Activated CD8-positive, alpha-beta memory T cell treated with anti-CD3 and anti-CD28 coated beads, Interleukin-2, amount 50 U/mL, for 24 hours (primary cell): ENCODE results near the gene CLCN7.
"Not testable (repeated sequence)": the region's sequence is repeated elsewhere in the genome, so short reads cannot be mapped to it uniquely, and the experiment has no call there.

Source experiments
- DNase-seq: peaks from one replicate; pipeline ENCODE4 v3.0.0-alpha.2; 2020; ENCODE audit errors: extremely low read depth

Gene CLCN7

DNA sequence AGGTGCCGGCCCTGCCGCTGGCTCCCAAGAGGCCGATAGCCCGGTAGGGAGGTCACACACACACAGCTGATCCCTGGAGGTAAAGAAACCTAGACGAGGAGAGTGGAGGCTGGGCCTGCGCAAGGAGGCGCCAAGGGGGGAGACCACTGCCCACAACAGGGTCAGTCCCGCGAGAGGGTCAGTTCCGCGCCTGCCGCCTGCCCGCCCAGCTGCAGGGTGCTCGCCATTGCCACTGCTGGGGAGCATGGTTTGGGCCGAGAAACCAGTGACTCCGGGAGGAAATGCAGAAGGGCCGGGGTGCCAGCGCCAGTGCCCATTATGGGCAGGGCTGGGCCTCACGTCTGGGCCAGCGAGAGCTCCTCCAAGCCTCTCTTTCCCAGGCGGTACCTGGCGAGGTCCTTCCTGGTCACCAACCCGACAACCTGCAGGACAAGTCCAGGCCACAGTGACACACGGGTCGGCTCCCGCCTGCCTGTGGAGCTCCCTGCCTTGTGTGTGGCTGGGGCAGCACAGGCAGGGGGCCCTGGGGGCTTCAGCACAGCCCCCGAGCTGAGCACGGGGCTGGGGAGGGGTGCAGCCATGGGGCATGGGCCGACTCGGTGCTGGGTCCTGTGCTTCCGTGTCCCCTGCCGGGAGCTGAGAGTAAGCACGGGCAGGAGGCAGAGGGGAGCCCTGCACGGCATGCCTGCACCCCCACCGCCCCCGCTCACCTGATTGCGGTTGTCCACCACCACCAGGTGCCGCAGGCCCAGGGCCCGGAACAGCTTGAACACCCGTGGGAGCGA is 28.3 kb downstream of the CLCN7 start:
- DNase-seq: no peak

DNA sequence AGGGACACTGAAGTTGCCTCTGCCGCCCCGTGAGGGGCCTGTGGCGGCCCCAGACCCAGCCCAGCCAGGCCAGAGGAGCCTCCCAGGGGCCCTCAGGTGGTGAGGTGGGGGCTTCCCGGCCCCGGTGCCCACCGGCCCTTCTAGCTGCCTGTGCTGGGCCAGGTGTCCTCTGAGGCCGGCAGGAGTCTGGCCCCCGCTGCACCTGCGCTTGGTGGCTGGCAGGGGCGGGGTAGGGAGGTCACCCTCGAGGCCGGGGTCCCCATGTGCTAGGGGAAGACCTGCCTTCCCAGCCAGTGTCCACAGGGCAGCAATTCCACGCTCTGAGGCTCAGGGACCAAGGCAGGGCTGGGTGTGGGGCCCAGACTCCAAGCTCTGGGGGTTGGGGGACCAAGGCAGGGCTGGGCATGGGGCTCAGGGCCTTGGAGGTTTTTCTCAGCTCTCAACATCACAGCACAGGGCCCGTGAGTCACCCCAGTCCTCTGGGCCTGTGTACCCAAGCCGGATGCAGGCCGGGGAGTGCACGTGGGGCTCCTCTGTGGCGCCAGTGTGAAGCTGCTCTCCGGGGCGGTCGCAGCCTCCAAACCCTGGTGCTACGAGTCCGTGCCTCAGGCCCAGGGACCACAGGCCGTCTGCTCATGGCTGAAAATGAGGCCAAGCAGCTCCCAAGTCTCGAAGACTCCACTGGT is 29.2 kb downstream of the CLCN7 start:
- DNase-seq: no peak

DNA sequence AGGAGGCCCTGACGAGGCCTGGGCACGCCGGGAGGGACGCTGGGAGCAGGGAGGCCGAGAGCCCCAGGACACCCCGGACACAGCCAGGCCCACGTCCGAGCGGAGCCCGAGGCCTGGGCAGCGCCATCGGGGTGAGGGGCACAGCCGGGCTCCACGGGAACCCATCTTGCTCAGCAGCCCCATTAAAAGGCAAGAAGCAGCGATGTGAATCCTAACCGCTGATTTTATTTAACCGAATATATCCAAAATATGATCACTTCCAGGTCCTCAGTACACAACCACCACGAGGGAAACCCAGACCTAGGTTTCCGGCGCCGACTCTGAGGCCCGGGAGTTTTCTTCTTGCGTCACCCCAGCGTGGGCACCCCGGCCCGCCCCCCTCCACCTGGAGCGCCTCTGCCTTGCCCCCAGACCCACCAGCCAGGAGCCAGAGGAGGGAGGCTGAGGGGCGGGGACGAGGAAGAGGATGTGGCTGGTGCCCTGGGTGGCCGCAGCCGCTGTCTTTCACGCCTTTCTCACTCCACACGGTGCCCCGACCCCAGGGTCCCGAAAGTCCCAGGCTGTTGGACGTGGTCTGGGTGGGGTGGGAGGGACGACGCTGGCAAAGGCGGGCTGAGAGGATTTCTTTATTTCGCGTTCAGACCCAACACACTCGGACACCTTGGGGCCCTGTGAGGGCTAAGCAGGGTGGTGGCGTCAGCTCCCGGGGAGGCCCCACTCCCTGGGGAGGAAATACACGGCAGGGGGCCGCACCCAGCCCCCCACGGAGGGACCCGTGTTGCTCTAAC is 29.9 kb downstream of the CLCN7 start:
- DNase-seq: no peak

DNA sequence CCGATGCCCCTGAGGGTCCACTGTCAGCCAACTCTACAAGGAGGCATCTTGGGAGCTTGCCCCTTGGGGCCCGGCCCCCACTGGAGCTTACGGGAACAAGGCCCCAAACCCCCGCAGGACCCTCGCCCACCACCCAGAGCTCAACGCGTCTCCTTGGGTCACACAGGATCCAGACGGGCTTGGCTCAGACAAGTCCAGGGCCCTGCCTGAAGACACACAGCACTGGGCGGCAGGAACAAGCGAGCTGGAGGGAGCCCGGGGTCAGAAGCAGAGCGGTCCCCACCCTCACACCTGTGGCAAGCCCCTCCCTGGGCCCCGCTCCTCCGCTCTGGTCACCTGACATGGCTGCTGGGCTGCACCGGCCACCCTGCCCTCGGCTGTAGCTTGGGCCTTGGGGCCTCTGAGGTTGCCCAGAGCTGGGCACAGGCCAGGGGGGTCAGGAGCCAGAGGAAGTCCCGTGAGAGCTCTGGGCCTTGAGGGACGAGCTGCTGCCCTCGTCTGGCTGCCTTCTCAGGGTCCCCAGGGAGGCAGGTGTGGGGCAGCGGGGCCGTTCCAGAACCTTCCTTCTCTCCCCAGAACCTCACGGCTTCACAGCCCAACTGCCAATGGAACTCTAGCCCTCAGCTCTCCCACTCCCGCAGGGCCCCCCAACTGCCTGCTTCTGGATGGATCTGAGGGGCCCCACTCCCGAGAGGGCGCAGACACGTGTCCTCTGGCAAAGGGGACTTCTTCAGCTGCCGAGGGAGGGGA is 30.7 kb downstream of the CLCN7 start, which contains the start of gene CCDC154:
CCDC154 (minus strand) TSS at position 577 of the 750 bp plus-strand sequence; CDS start at position 343, 234 bp downstream.
- no peak for DNase-seq

DNA sequence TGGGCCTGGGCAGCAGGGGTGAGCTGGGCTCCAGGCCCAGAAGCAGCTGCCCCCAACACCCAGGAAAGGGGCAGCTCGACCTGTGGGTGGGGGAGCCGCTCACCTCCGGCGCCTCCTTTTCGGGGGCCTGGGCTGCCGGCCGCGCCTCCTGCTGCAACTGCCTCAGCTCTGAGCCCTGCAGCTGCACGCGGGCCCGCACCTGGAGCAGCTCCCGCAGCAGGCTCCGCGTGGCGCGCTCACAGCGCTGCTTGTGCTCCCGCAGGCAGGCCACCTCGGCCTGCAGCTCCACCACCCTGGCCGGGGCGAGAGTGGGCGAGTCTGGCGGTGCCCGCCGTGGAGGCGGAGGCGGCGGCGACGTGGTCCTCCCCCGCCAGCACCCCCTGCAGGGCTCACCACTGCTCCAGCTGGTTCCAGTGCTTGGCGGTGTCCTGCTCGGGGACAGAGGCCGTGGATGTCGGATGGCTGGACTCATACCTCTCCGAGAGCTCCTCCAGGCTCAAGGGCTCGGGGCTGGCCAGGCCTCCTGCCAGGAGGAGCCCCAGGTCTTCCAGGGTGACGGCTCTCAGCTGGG is 31.3 kb downstream of the CLCN7 start:
- DNase-seq: no peak

DNA sequence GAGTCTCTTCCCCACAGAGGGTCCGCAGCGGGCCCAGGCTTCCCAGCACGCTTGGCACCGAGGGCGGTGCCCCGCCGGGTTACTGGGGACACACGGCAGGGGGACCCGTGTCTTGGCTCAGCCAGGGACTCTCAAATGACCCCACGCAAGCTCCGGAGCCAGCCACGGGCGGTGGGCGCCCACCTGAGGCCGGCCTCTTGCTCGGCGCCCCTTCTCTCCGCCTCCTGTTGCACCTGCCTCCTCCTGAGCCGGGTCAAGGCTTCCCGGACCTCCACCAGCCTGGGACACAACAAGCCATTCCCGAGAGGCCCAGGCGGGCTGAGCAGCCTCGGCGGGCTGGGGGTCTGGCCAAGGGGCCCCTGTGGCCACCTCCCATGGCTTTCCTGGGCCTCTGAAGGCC is 32.1 kb downstream of the CLCN7 start:
- DNase-seq: no peak

DNA sequence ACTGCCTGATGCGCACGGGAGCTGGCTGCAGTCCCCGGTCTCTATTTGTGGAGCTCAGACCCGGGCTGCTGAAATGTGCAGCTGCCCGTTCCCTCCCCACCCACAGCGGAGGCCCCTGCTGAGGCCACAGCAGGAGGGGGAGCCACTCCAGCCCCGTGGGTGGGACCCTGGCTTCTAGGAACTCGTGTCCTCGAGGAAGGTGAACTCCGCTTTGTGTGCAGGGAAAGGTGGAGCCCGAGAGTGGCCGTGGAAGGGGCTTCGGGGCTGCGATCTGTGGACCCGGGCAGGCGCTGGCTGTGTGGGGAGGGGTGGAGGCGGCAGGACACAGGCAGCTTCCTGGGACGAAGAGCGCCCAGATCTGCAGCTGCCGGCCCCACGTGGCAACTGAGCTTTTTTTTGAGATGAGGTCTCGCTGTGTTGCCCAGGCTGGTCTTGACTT is 33.4 kb downstream of the CLCN7 start:
- no peak for DNase-seq

DNA sequence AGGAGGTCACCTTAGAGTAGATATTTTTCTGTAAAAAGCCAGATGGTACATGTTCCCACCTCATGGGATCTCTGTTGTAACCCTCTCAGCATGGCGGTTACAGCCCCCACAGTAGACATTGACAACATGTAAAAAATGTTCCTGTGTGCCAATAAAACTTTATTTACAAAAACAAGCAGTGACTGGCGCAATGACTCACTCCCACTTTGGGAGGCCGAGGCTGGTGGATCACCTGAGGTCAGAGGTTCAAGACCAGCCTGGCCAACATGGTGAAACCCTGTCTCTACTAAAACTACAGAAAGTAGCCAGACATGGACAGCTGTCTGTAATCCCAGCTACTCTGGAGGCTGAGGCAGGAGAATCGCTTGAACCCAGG is 35.1 kb downstream of the CLCN7 start:
- not testable (repeated sequence) for DNase-seq

DNA sequence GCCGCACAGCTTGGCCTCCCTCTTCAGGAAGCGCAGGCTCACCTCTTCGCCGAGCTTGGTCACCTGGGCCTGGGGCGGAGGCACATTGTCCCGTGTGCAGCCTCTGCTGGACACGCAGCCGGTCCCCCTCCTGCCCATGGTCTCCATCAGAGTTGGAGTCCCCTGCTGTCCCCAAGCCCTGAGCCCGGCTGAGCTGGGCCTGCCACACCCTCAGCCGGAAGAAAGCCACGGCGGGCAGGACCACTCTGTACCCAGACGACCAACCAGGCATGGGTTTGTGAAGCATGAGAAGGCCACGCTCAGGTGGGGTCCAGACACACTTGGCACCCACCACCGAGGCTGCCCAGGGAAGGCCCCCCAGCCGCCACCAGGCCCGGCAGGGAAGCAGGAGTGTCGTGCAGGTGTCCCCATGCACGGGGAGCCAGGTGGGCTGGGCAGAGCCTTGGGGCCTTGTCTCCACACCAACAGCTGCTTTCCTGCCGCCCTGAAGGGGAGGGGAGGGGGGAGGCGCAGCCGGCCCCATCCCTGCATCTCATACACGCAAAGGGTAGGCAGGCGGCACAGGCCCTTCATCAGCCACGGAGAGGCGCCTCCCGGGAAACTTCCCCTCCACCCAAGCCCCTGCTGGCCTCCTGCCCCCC is 35.6 kb downstream of the CLCN7 start:
- DNase-seq: no peak

DNA sequence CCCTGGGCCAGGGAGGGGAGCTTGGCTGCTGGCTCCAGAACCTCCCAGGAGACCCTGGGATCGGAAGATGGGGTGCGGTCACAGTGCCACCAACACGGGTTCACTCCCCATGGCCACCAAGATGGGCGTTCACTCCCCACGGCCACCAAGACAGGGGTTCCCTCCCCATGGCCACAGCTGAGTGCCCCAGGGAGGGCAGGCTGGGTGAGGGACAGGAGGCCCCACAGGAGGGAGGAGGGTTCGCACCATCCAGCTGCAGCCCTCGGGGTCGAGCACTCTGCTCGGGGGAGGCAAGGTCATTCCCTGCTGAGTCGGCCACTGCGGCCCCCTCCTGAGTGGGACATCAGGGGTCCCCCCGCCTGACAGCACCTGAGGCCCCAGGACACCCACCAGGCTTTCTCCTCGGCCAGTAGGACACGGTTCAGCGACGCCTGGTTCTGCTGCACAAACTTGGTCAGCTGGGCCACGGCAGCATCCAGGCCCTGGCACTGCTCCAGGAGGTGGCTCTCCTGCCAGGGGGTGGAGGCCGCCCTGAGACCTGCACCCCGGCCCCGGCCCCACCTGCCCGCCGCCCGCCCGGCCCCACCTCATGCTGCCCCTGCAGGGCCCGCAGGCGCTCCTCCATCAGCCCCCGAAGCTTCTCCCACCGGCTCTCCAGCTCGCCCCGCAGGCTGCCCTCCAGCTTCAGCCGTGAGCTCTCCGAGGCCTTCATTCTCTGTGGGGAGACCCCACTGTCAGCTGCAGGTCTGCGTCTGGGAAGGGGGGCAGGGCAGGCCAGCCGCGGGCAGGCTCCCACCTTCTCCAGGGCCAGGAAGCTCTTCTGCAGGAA is 36.4 kb downstream of the CLCN7 start:
- DNase-seq: no peak

DNA sequence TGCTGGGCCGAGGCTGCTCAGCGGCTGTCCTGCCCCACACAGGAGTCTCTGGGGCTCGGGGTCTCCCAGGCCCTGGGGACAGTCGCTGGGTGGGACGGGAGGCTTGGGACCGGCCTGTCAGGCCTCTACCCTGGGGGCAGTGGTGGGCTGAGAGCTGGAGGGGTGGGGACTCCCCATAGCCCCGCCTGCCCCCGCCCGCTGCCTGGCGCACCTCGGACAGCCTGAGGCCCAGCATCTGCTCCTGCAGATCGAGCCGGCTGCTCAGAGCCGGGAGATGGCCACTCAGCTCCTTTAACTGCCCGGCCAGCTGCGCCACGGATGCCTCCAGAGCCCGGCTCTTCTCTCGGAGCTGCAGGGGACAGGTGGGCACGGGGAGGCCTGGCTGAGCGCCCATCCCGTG is 37.2 kb downstream of the CLCN7 start:
- no peak for DNase-seq

DNA sequence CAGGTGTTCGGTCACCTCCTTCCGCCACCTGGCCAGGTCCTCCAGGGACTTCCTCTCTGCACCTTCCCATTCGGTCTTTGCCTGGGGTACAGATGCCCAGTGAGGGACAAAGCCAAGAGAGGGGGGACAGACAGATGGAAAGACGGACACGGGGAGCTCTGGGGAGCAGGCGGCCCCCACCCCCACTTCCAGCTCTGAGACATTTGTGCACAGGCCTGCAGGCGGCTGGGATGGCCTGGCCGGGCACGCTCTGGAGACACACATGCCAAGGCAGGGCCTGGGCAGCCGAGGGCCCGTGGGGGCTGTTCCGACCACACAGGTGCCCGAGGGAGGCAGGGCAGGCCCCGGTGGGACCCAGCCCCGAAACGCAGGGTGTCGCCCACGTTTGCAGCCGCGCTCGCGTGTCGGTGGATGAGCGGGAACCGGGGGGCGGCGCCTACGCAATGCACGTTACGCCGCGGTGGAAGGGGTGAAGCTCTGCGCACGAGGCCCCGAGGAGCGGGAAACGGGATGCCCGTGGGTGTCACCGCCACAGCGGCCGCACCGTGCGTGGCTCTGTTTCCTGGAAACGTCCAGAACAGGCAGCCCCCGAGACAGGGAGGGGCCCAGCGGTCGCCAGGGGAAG is 38.0 kb downstream of the CLCN7 start:
- DNase-seq: no peak

DNA sequence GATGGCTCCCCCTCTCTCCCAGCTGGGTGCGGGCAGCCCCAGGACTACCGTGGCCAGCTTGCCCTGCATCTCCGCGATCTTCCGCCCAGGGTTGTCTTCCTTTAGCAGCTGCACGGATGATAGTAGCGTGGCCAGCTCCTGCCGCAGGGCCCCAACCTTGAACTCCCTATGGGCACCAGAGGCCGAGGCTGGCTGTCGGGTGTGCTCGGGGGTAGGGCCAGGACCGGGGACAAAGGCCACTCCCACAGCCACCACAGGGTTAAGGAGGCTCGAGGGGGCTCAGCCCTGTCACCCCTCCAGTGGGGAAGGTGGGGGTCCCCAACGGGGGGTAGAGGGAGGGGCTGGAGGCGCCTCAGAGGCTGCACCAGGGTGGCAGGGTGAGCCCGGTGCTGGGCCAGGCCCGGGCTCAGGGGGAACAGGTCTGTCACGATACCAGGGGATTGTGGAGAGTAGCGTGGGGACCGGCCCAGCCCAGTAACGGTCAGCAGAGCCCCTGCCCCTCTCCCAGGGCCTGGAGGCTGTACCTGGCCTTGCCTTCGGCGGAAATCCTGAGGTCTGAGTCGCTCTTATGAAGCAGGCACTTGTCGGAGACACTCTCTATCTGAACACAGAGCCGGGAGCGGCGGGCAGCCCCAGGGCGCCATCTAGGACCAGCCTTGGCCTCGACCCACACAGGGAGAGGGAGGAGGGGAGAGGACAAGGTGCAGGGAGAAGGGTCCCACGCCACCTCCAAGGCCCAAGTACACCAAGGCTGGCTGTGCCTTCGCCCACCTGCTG is 38.7 kb downstream of the CLCN7 start:
- no peak for DNase-seq

DNA sequence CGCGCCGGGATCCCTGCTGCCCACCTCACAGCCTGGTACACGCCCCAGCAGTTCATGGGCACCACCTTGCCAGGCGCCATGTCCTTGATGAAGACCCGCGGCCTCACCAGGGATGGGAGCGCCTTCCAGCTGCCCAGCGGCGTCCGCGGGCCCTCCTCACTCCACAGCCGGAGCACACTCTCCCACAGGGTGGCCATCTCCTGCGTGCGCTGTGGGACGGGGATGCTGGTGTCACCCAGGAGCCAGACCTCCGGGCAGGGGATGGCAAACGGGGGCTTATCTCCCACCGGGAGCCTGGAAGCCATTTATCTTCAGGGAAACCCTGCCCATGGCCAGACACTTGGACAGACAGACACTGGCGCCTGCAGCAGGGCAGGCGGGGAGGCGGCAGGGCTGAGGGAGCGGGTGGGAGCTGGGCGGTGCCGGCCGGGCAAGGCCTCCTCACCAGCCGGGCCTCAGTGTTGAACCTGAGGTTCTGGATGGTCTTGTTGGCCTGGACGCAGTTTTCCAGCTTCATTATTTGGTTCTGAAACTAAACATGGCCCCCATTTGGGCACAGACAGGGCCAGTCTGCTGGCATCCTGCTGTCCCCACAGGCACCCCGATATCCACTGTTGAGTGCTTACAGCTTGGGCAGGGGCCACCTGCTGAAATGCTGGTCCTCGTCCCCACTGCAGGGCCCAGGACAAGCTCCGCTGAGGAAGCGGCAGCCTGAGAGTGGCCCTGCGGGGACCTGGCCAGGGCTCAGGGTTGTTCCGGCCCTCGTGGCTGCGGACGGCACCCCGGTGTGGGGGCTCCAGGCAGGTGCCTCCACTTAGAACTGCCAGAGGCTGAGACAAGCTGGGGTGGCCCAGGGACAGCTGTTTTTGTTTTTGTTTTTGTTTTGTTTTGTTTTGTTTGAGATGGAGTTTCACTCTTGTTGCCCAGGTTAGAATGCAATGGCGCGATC is 39.9 kb downstream of the CLCN7 start:
- no peak for DNase-seq

DNA sequence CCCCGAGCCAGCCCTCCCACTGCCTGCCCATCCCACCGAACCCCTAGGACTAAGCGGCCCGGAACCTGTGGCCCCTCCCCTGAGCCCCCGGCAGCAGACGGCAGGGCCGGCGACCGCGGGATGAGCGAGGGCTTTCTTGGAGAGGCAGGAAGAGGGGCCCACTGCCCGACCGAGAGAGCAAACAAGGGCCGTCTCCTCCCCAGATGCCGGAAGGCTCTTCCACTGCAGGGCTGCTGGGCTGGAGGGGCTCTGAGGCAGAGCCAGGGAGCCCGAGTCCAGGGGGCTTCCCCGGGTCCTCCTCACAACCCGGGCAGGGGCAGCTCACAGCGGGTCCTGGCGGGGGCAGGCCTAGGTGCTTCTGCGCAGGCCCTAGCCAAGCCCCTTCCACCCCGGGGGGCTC is 41.1 kb downstream of the CLCN7 start:
- no peak for DNase-seq

DNA sequence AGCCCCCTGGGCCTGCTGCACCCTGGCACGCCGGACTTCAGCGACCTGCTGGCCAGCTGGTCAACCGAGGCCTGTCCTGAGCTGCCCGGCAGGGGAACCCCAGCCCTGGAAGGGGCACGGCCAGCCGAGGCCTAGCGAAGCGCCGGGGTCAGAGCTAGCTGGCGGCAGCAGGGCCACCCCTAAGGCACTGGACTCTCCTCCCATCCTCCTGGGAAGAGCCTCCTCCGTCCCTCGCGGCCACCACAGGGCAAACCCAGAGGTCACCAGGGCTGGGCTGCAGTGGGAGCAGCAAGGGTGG is 41.6 kb downstream of the CLCN7 start:
- no peak for DNase-seq

DNA sequence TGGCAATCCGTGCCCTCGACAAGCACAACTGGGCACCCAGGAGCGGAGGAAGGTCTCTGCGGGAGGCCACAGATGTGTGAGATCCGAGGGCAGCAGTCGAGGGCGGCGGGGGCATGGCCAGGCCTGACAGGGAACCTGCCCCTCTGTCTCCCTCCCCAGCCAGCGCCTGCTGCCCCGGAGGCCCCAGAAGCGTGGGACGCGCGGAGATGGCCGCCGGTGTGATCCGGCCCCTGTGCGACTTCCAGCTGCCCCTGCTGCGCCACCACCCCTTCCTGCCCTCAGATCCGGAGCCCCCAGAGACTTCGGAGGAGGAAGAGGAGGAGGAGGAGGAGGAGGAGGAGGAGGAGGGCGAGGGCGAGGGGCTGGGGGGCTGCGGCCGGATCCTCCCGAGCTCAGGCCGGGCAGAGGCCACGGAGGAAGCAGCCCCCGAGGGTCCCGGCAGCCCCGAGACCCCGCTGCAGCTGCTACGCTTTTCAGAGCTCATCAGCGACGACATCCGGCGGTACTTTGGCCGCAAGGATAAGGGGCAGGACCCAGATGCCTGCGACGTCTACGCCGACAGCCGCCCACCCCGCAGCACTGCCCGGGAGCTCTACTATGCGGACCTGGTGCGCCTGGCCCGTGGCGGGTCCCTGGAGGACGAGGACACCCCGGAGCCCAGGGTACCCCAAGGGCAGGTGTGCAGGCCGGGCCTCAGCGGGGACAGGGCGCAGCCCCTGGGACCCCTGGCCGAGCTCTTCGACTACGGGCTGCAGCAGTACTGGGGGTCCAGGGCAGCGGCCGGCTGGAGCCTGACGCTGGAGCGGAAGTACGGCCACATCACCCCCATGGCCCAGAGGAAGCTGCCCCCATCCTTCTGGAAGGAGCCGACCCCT is 42.2 kb downstream of the CLCN7 start:
- no peak for DNase-seq
